Esophagus muscularis mucosa (tissue), 4 donors: Measurements from ENCODE around the gene POU2AF3.

ENCODE experiments used
- EP300 ChIP-seq: sonication (generic); formaldehyde crosslinking; IDR thresholded peaks from one replicate; pipeline ENCODE4 v1.6.1; 2017; ENCODE audit warnings: antibody characterized with exemption
- POLR2A ChIP-seq: fragments of 450-650 bp; IDR thresholded peaks from one replicate; pipeline ENCODE4 v1.6.1; 2017; ENCODE audit warnings: antibody characterized with exemption, moderate library complexity, mild to moderate bottlenecking, low read depth
- POLR2AphosphoS5 ChIP-seq, 2 donors: sonication (generic); formaldehyde crosslinking; IDR thresholded peaks; one replicate each; pipeline ENCODE4 v1.6.1; 2017; ENCODE audit warnings: antibody characterized with exemption in 2 of 2
- TF ChIP-seq, protein P1 (sequence below), 3 experiments: fragments of 200-600 bp in 2 of 3; fragments of 450-650 bp in 1 of 3; sonication (generic) in 2 of 3; IDR thresholded peaks; one replicate each; pipeline ENCODE4 v1.5.1; 2017 to 2019; ENCODE audit warnings: antibody characterized with exemption in 3 of 3, mild to moderate bottlenecking in 2 of 3, moderate library complexity in 1 of 3

DNA sequence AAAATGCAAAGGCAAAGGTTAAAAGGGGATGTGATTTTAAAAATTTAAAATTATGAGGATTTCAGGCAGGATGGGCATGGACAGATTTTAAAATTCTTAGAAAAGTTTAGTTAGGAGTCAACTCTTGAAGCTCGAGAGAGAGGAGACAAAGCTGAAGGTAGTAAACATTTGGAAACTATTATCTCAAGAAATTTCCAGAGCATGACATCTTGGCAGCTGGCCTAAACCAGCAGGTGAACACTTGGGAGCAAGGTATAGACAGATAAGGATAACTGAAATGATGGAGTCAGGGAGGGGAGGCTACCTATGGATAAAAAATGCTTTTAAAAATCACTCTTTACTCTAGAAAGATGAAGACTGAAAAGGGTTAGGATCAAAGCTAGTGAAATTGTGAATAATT is 13.7 kb downstream of the POU2AF3 start:
- TF ChIP-seq, protein P1, sequence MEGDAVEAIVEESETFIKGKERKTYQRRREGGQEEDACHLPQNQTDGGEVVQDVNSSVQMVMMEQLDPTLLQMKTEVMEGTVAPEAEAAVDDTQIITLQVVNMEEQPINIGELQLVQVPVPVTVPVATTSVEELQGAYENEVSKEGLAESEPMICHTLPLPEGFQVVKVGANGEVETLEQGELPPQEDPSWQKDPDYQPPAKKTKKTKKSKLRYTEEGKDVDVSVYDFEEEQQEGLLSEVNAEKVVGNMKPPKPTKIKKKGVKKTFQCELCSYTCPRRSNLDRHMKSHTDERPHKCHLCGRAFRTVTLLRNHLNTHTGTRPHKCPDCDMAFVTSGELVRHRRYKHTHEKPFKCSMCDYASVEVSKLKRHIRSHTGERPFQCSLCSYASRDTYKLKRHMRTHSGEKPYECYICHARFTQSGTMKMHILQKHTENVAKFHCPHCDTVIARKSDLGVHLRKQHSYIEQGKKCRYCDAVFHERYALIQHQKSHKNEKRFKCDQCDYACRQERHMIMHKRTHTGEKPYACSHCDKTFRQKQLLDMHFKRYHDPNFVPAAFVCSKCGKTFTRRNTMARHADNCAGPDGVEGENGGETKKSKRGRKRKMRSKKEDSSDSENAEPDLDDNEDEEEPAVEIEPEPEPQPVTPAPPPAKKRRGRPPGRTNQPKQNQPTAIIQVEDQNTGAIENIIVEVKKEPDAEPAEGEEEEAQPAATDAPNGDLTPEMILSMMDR (IDR thresholded peaks at IDR 0.05) = no peak
- TF ChIP-seq POLR2A = no peak
- TF ChIP-seq POLR2AphosphoS5 (IDR thresholded peaks at IDR 0.05) = no peak
- no peak for TF ChIP-seq EP300
